Loucy (cell line): ENCODE measurements around the gene NXT1.

Experiments
- EZH2phosphoT487 ChIP-seq: fragments of 200-600 bp; IDR thresholded peaks from 2 replicates; pipeline ENCODE4 v1.6.1; 2018; ENCODE audit warnings: antibody characterized with exemption, mild to moderate bottlenecking, moderate library complexity, borderline replicate concordance
- TF ChIP-seq, protein P1 (sequence below): fragments of 200-600 bp; sonication (generic); conservative IDR thresholded peaks from 2 replicates; pipeline ENCODE4 v1.5.1; 2014; ENCODE audit warnings: mild to moderate bottlenecking, antibody characterized with exemption, low read length

DNA sequence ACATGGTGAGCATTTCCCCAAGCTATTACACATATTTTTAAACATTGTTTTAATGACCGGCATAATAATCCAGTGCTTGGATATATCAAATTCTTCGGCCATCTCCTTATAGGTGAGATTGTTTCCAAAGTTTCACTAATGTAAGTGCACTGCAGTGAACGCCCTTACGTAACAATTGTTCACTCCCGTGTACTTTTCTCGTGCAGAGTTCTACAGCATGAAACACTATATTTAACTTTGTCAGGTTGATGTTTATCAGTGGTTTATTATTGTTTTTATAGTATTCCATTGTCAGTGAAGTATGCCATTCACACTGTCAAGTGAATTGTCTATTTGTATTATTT, 7.9 kb downstream of the NXT1 start:
- TF ChIP-seq, protein P1, sequence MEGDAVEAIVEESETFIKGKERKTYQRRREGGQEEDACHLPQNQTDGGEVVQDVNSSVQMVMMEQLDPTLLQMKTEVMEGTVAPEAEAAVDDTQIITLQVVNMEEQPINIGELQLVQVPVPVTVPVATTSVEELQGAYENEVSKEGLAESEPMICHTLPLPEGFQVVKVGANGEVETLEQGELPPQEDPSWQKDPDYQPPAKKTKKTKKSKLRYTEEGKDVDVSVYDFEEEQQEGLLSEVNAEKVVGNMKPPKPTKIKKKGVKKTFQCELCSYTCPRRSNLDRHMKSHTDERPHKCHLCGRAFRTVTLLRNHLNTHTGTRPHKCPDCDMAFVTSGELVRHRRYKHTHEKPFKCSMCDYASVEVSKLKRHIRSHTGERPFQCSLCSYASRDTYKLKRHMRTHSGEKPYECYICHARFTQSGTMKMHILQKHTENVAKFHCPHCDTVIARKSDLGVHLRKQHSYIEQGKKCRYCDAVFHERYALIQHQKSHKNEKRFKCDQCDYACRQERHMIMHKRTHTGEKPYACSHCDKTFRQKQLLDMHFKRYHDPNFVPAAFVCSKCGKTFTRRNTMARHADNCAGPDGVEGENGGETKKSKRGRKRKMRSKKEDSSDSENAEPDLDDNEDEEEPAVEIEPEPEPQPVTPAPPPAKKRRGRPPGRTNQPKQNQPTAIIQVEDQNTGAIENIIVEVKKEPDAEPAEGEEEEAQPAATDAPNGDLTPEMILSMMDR, result no peak
- TF ChIP-seq EZH2phosphoT487, result no peak
